GM13977 (cell line): Measurements from ENCODE around the gene E2F1.

Source experiments
- DNase-seq: peaks from one replicate; pipeline ENCODE4 v3.0.0; 2012; ENCODE audit warnings: low spot score
- CTCF ChIP-seq: IDR thresholded peaks from 2 replicates; pipeline ENCODE4 v1.5.1; 2012; ENCODE audit warnings: mild to moderate bottlenecking, control low read depth; ENCODE audit not compliant: insufficient read depth; ENCODE audit errors: extremely low read depth, missing control alignments
- in situ Hi-C: fragments of 300-500 bp; cut with MboI; formaldehyde crosslinking; loops from one replicate; pipeline ENCODE4 v1.12.0; 2022; ENCODE audit warnings: low sequenced_read_pairs, low pct_unique_long_range_greater_than_20kb, mixed read lengths, inconsistent platforms; ENCODE audit not compliant: unreplicated experiment

Gene E2F1

GRCh38 chr20:33687370-33687915 lies 1.3 kb upstream of the E2F1 start:
- no peak for DNase-seq
- no peak for TF ChIP-seq CTCF
- in situ Hi-C loops: no loop called here

- TF ChIP-seq CTCF: no peak
- DNase-seq: no peak
- in situ Hi-C loops: no loop called here
These were observed 790 bp upstream of the E2F1 start for GRCh38 chr20:33686984-33687366.

GRCh38 chr20:33685328-33686099 lies 671 bp downstream of the E2F1 start:
- peak; percentile 88 for DNase-seq
- in situ Hi-C loops: no loop called here
- no peak for TF ChIP-seq CTCF

- no peak for DNase-seq
- in situ Hi-C loops: no loop called here
- TF ChIP-seq CTCF: no peak
These were observed 1.5 kb downstream of the E2F1 start for GRCh38 chr20:33684533-33685327.

GRCh38 chr20:33681728-33682353 lies 4.3 kb downstream of the E2F1 start:
- DNase-seq: no peak
- in situ Hi-C loops: no loop called here
- TF ChIP-seq CTCF: no peak

GRCh38 chr20:33681288-33681687 lies 4.9 kb downstream of the E2F1 start:
- TF ChIP-seq CTCF: no peak
- in situ Hi-C loops: no loop called here
- DNase-seq: no peak
